Erythroblast (primary cell): Measurements from ENCODE around the gene ARHGEF7.

Experiments
- GATA1 ChIP-seq: IDR thresholded peaks from 2 replicates; pipeline ENCODE4 v1.6.1; 2011; ENCODE audit warnings: low read depth, mild to moderate bottlenecking, control low read depth, low read length, moderate library complexity
- POLR2A ChIP-seq: IDR thresholded peaks from 2 replicates; pipeline ENCODE4 v1.6.1; 2011; ENCODE audit warnings: mild to moderate bottlenecking, low read length

GRCh38 chr13:111225810-111226546 lies 110.9 kb downstream of the ARHGEF7 start:
- TF ChIP-seq POLR2A (no peak), GATA1 (no peak)
